Left hindlimb (tissue), 1 donor: ENCODE results near the gene SOX1.
A peak's percentile ranks its signal among the peaks of the same experiment; 100 is the strongest.

Experiments
- DNase-seq: peaks from one replicate; pipeline ENCODE4 v3.0.0-alpha.2; 2018

The SOX1 gene

DNA sequence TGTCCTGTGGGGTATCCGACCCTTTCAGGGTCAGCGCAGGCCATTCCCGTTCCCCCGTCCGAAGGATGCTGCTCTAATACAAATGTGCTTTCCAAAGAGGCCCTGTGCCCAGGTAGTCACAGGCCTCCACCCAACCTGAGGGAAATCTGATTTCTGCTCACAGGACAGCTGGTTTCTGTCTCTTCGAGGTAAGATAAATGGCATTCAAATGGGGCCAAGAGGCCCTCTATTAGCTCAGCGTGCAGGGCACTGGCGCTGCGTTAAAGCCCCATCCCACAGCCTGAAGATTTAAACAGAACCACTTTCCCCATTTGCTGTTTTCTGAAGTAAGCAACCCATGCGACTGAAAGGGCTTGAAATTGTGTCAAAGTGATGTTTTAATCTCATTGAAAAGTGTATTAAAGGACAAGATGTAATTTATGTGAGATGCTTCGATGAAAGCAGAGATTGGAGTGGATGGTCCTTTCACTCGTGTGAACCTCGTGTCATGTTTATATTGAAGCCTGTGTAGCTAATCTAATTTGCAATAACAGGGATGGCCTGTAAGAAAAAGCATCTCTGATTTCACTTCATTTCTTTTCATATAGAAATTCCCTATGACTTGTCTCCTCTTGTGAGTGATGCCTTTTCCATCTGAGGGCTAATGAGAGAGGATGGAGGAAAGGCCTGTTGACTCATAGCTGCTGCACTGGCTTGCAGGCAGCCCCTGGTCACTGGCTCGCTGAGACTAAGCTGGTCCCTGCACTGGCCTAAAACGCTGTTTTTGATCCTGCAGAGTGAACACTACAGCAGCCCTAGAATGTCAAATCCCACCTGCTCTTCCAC is 7.3 kb upstream of the SOX1 start:
- no peak for DNase-seq

- no peak for DNase-seq
Observed at GRCh38 chr13:112060282-112060830, 6.6 kb upstream of the SOX1 start.

GRCh38 chr13:112060899-112061366 is 6.0 kb upstream of the SOX1 start:
- no peak for DNase-seq

- no peak for DNase-seq
Observed at GRCh38 chr13:112061367-112062061, 5.4 kb upstream of the SOX1 start.

DNA sequence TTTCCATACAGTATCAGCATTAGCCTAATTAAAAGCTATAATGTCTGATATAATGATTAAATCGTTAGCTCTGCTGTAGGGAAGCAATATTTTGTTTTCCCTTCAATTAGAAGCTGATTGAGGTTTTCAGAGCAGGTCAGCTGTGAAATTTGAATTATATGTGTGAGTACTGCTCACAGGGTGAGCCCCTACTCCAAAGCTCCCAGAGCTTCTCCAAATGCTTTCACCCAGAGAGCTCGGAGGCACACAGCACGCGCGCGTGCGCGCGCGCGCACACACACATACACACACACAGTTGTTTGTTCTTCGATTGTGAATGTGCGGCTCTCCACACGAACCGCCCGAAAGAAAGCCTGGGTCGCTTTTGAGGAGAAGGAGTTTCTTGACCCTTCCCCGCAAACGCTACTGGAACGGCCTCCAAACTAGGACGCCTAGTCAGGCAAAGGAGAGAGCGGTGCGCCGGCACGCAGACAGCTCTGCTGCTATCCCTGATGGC is 4.8 kb upstream of the SOX1 start:
- DNase-seq = no peak

- no peak for DNase-seq
Observed at GRCh38 chr13:112062571-112063570, 4.1 kb upstream of the SOX1 start.

GRCh38 chr13:112063807-112064206 is 3.1 kb upstream of the SOX1 start:
- no peak for DNase-seq

DNA sequence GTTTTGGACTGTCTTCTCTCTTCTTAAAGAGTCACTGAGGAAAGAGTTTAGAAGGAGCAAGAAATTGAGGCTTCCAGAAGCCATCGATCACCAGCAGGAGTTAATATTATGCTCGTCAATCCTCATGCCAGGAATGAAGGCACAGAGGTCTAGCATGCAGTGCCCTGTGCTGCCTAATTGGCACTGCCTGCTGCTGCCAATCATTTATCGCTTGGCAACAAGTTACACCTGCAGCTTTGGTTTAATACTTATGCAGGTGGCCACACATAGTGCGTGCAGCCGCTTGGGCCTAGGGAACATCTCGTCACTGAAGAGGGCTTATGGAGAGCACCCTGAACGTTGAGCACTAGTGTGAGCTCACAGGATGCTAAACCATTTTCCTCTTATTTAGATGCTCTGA is 2.7 kb upstream of the SOX1 start:
- DNase-seq = no peak

GRCh38 chr13:112065521-112065866 is 1.5 kb upstream of the SOX1 start:
- no peak for DNase-seq

DNA sequence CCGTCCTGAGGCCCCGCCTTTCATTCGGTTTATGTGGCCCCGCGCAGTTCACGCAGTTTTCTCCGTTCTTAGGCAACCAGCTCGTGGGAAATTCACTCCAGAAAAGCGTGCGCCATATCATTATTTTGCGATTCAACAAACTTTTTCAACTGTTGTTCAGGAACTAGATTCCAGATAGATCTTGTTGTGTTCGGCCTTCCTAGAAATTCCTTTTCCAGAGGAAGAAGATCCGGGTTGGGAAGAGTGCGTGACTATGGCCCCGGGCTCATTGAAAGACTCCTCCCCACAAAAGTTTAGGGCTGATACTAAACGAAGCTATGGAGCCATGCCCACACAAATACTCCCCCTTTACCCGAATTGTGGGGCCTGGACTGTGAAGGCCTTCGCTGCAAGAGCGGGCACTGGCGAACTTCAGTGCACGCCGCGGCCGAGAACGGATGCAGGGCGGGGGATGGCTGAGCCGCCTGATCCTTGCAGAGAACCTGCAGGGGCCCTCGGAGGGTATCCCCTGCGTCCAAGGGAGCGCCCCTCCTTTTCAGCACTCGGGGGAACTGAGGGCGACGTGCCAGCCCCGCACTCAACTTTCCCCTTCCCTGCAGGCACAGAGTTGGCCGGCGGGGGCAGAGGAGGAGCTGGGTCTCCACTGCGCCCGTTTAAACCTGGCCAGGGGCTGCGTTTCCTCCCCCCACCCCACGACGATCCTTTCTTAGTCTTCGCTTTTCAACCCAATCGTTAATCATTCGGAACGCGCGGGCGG is 904 bp upstream of the SOX1 start:
- DNase-seq = no peak

DNA sequence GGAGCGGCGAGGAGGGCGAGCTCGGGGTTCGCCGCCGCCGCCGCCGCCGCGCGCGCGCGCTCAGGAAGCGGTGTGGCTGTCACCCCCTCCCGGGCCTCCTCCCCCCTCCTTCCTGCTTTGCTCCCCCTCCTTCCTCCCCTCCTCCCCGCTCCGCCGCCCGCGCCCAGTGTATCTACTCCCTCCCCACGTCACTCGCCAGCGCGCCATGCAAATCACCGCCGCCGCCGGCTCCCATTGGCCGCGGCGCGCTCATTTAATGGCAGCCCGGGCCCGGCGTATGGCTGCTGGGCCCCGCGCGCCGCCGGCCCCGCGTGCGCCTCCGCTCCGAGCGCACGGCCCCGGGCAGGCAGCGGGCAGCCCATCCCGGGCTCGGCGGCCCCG is 335 bp upstream of the SOX1 start:
- DNase-seq = peak; percentile 68

DNA sequence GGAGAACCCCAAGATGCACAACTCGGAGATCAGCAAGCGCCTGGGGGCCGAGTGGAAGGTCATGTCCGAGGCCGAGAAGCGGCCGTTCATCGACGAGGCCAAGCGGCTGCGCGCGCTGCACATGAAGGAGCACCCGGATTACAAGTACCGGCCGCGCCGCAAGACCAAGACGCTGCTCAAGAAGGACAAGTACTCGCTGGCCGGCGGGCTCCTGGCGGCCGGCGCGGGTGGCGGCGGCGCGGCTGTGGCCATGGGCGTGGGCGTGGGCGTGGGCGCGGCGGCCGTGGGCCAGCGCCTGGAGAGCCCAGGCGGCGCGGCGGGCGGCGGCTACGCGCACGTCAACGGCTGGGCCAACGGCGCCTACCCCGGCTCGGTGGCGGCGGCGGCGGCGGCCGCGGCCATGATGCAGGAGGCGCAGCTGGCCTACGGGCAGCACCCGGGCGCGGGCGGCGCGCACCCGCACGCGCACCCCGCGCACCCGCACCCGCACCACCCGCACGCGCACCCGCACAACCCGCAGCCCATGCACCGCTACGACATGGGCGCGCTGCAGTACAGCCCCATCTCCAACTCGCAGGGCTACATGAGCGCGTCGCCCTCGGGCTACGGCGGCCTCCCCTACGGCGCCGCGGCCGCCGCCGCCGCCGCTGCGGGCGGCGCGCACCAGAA is 1.1 kb downstream of the SOX1 start:
- no peak for DNase-seq

DNA sequence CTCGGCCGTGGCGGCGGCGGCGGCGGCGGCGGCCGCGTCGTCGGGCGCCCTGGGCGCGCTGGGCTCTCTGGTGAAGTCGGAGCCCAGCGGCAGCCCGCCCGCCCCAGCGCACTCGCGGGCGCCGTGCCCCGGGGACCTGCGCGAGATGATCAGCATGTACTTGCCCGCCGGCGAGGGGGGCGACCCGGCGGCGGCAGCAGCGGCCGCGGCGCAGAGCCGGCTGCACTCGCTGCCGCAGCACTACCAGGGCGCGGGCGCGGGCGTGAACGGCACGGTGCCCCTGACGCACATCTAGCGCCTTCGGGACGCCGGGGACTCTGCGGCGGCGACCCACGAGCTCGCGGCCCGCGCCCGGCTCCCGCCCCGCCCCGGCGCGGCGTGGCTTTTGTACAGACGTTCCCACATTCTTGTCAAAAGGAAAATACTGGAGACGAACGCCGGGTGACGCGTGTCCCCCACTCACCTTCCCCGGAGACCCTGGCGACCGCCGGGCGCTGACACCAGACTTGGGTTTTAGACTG is 1.7 kb downstream of the SOX1 start:
- DNase-seq = no peak

DNA sequence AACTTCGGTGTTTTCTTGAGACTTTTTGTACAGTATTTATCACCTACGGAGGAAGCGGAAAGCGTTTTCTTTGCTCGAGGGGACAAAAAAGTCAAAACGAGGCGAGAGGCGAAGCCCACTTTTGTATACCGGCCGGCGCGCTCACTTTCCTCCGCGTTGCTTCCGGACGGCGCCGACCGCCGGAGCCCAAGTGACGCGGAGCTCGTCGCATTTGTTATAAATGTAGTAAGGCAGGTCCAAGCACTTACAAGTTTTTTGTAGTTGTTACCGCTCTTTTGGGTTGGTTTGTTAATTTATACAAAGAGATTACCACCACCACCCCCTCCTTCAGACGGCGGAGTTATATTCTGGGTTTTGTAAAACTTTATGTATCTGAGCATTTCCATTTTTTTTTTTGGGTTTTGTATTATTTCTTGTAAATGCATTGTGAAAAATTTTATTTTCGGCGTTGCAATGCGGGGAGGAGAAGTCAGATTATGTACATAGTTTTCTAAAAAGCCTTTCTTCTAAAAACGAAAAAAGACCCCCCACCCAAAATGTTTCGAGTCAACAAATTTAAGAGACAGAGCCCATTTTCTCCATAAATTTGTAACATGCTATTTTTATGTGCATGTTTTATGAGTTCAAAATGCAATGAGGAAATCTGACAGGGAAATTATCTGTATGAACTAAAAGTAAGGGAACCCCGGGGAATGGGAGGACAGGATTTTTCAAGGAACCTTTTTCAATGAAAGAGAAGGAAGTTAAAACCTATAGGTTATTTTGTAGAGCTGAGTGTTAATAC is 2.3 kb downstream of the SOX1 start:
- no peak for DNase-seq

GRCh38 chr13:112069845-112070251 is 2.9 kb downstream of the SOX1 start:
- DNase-seq = no peak

DNA sequence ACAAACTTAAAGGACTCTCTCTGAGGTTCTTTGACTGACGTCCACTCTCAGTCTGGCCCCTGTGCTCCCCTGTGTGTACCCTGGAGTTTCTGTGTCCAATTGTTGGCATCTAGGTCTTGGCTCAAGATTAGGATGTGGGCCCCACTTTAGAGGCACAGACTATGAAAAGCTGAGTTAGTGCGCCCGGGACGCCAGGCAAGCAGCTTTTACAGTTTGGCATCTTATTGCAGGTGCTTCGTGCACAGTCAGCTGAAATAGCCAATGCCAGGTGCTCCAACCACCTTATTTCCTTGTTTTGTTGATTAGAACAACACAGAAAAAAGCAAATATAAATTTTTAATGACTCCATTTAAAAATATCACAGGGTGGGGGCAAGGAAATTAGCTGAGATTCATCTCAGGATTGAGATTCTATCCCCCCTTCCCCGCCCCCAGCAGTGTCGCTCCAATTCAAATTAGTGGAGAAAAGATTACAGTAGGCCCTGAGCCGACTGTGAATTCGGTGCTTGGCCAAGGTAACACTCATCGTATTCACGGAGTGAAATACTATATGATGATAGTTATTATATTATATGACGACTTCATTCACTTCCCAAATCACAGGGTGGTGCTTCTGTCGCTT is 4.3 kb downstream of the SOX1 start:
- DNase-seq = no peak

- no peak for DNase-seq
Observed at GRCh38 chr13:112071723-112072533, 5.0 kb downstream of the SOX1 start.

DNA sequence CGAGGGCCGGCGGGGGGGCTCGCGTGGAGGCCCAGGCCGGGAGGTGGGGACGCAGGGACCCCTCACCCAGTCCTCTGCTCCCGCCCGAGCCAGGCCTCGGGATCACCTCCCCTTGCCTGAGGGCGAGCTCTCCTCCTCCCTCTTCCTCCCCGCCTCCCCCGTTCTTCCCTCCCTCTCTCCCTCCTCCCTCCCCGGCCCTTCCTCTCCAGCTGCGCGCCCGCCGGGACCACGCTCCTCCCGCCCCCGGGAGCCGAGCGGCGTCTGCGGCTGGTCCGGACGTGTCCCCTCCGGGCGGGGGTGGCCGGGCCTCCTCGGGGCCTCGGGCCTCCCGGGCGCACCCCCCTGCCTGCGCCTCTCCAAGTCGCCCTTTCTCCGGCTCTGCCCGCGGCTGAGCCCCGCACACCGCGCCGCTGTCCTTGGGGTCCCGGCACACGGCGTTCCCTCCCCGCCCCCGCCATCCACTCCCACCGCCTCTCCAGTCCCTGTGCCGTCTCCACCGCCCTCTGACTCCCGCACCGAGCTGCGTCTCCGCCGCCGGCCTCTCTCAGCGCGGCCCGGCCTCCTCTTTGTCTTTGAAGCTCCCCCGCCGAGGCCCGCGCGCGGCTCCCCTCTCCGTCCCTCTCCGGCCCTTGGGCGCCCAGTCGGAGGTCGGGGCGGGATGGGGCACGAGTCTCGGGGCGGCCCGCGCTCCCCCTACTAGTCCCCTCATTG is 5.7 kb downstream of the SOX1 start:
- DNase-seq = no peak
